ENCODE data around the gene ARMC2.

DNA sequence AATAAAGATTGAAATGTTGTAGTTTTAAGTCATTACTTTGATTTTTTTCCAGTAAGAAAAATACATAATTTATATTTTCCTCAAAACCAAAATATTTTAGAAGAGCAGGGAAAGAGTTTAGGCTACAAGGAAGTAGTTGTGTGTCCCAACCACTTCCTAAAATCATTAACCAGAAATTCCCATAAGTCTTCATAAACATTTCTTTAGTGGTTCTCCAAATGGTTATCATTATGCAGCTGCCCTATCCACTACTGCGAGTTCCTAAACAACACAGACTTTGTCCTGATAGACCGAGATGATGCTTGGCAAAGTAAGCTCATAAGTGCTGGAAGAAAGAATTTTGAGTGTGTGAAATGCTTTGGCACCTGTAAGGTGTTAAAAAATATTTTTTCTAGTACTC, 93.6 kb downstream of the ARMC2 start:
- TF ChIP-seq, protein P1, sequence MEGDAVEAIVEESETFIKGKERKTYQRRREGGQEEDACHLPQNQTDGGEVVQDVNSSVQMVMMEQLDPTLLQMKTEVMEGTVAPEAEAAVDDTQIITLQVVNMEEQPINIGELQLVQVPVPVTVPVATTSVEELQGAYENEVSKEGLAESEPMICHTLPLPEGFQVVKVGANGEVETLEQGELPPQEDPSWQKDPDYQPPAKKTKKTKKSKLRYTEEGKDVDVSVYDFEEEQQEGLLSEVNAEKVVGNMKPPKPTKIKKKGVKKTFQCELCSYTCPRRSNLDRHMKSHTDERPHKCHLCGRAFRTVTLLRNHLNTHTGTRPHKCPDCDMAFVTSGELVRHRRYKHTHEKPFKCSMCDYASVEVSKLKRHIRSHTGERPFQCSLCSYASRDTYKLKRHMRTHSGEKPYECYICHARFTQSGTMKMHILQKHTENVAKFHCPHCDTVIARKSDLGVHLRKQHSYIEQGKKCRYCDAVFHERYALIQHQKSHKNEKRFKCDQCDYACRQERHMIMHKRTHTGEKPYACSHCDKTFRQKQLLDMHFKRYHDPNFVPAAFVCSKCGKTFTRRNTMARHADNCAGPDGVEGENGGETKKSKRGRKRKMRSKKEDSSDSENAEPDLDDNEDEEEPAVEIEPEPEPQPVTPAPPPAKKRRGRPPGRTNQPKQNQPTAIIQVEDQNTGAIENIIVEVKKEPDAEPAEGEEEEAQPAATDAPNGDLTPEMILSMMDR (IDR thresholded peaks at IDR 0.05; ENCODE audit: insufficient read depth, low read depth, low read length), result no peak
- TF ChIP-seq EZH2 (IDR thresholded peaks at IDR 0.05; ENCODE audit: insufficient read depth, low read length), result no peak
